Nephron progenitor cell (in vitro differentiated cells): ENCODE results near the gene FGD2.
A peak's percentile ranks its signal among the peaks of the same experiment; 100 is the strongest.

Source experiments
- DNase-seq: peaks from one replicate; pipeline ENCODE4 v3.0.0; 2021
- H3K27ac Mint-ChIP-seq: 2 replicates; pipeline ENCODE4 v1.8.0; 2021; ENCODE audit warnings: mild to moderate bottlenecking, moderate library complexity, mixed read lengths
- H3K27me3 Mint-ChIP-seq: 2 replicates; pipeline ENCODE4 v1.8.0; 2021; ENCODE audit warnings: mild to moderate bottlenecking, low read depth, mixed read lengths; ENCODE audit not compliant: poor library complexity
- H3K36me3 Mint-ChIP-seq: 2 replicates; pipeline ENCODE4 v1.8.0; 2021; ENCODE audit warnings: low read depth, mixed read lengths
- H3K4me1 Mint-ChIP-seq: 2 replicates; pipeline ENCODE4 v1.8.0; 2021; ENCODE audit warnings: mixed read lengths
- H3K4me3 Mint-ChIP-seq: 2 replicates; pipeline ENCODE4 v1.8.0; 2021; ENCODE audit warnings: mild to moderate bottlenecking, moderate library complexity, mixed read lengths
- H3K9me3 Mint-ChIP-seq: 2 replicates; pipeline ENCODE4 v1.8.0; 2021; ENCODE audit warnings: mild to moderate bottlenecking, moderate library complexity, mixed read lengths
- CTCF ChIP-seq: fragments of 200-600 bp; sonication (generic); IDR thresholded peaks from 2 replicates; pipeline ENCODE4 v1.5.0; 2021; ENCODE audit warnings: antibody characterized with exemption

Gene FGD2

GRCh38 chr6:37021356-37022129 lies 16.1 kb downstream of the FGD2 start:
- peaks cover 30% of the 10 kb centered on the region for H3K4me1 Mint-ChIP-seq
- DNase-seq: no peak
- no peak overlapping the region for H3K27ac Mint-ChIP-seq
- peak; percentile 39 for TF ChIP-seq CTCF
- no peaks in the 10 kb centered on the region for H3K36me3 Mint-ChIP-seq
- no peaks in the 10 kb centered on the region for H3K9me3 Mint-ChIP-seq
- peaks cover 16% of the 10 kb centered on the region for H3K27me3 Mint-ChIP-seq
- H3K4me3 Mint-ChIP-seq: no peak overlapping the region

- H3K27me3 Mint-ChIP-seq: peaks cover 16% of the 10 kb centered on the region
- TF ChIP-seq CTCF: no peak
- H3K36me3 Mint-ChIP-seq: no peaks in the 10 kb centered on the region
- H3K27ac Mint-ChIP-seq: no peak overlapping the region
- H3K4me1 Mint-ChIP-seq: peaks cover 26% of the 10 kb centered on the region
- DNase-seq: no peak
- no peaks in the 10 kb centered on the region for H3K9me3 Mint-ChIP-seq
- H3K4me3 Mint-ChIP-seq: no peak overlapping the region
Observed at GRCh38 chr6:37022135-37022863, 16.8 kb downstream of the FGD2 start.

- no peak overlapping the region for H3K4me3 Mint-ChIP-seq
- peaks cover 20% of the 10 kb centered on the region for H3K4me1 Mint-ChIP-seq
- DNase-seq: no peak
- peaks cover 16% of the 10 kb centered on the region for H3K27me3 Mint-ChIP-seq
- H3K36me3 Mint-ChIP-seq: no peaks in the 10 kb centered on the region
- no peak for TF ChIP-seq CTCF
- no peak overlapping the region for H3K27ac Mint-ChIP-seq
- peaks cover 8% of the 10 kb centered on the region for H3K9me3 Mint-ChIP-seq
Observed at GRCh38 chr6:37024656-37025337, 19.3 kb downstream of the FGD2 start.

DNA sequence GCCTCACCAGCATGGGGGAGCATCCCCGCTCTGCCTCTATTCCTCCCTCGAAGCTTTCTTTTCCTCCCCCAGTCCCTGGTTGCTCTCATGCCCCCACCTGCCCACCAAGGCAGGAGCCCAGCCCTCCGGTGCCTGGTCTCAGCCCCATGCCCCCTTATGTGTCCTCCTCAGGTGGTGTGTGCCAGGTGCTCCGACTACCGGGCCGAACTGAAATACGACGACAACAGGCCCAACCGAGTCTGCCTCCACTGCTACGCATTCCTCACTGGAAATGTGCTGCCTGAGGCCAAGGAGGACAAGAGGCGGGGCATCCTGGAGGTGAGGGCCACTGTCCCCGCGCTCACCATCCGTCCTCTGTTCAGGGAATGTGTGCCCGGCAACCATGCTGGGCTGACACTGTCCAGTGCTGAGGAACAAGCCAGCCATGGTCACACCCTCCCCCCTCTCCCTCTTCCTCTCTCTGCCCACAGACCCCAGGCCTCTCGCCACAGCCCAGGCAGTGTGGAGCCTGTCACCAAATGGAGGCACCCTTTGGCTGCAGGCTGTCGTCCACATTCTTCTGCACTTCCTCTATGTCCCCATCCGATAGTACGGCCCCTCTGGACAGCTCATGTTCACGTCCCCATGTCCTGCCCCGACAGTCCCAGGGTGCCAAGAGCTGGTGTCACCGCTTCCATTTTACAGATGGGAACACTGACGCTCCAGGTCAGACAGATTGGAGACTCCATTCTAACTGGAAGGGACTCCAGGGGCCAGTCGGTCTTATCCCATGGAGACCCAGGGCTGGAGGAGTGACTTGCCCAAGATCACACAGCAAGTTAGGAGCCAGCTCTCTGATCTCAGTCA lies 20.4 kb downstream of the FGD2 start:
- no peak overlapping the region for H3K27ac Mint-ChIP-seq
- no peak for DNase-seq
- TF ChIP-seq CTCF: no peak
- no peaks in the 10 kb centered on the region for H3K36me3 Mint-ChIP-seq
- H3K4me1 Mint-ChIP-seq: peaks cover 20% of the 10 kb centered on the region
- peaks cover 9% of the 10 kb centered on the region for H3K27me3 Mint-ChIP-seq
- no peak overlapping the region for H3K4me3 Mint-ChIP-seq
- H3K9me3 Mint-ChIP-seq: peaks cover 17% of the 10 kb centered on the region

GRCh38 chr6:37027036-37027720 lies 21.7 kb downstream of the FGD2 start:
- DNase-seq: no peak
- peaks cover 14% of the 10 kb centered on the region for H3K4me1 Mint-ChIP-seq
- peaks cover 19% of the 10 kb centered on the region for H3K9me3 Mint-ChIP-seq
- no peaks in the 10 kb centered on the region for H3K36me3 Mint-ChIP-seq
- no peak overlapping the region for H3K27ac Mint-ChIP-seq
- H3K27me3 Mint-ChIP-seq: peaks cover 5% of the 10 kb centered on the region
- H3K4me3 Mint-ChIP-seq: no peak overlapping the region
- TF ChIP-seq CTCF: no peak
